SH-SY5Y (cell line): ENCODE results near the gene PRPF18.

Source experiments
- GATA2 ChIP-seq: IDR thresholded peaks from 2 replicates; pipeline ENCODE4 v1.6.1; 2011; ENCODE audit warnings: mild to moderate bottlenecking, low read depth, low read length
- GATA3 ChIP-seq: IDR thresholded peaks from 2 replicates; pipeline ENCODE4 v1.6.1; 2011; ENCODE audit warnings: low read depth, mild to moderate bottlenecking, low read length, moderate library complexity

DNA sequence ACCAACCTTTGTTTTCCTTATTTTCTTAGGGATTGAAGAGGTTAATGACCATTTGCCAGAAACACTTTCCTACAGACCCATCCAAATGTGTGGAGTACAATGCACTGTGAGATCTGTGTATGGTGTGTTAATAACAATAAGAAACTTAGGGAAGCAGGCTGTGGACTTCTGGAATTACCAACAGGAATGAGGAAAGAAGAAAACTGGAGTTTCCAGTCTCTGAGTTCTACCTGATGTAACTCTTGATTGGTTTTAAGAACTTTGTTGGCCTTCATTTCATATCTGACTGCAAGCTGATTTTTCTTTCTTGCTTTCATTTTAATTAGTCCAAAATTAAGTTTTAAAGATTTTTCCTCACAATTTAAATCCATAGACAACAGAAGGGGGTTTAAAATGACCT is 43.5 kb downstream of the PRPF18 start:
- no peak for TF ChIP-seq GATA3
- TF ChIP-seq GATA2 = no peak
